ENCODE measurements around the gene MACROD2. TPM values are rescaled to one million over a fixed set of nuclear protein-coding genes. Genes with fewer than 3 reads are reported as not detected.

MACROD2 gene
- total RNA-seq, 1 experiment from 2014 or later, result 1.6 TPM

GRCh38 chr20:14431568-14431967, 436.3 kb downstream of the MACROD2 start:
- no peak overlapping the region for H2BK5ac ChIP-seq (ENCODE audit: insufficient read length, low read length)
- no peak overlapping the region for H3T11ph ChIP-seq (ENCODE audit: low read length)
- H2BK12ac ChIP-seq (ENCODE audit: insufficient read length, low read depth, low read length), result no peak overlapping the region
- DNase-seq, result no peak
- H3K4ac ChIP-seq (ENCODE audit: low read depth, low read length), result no peak overlapping the region
- H3K4me1 ChIP-seq (ENCODE audit: insufficient read depth, low read length), result no peaks in the 10 kb centered on the region
- Mint-ChIP-seq H3K27me3 (ENCODE audit: low read depth) (no peaks in the 10 kb centered on the region), H3K4me3 (no peak overlapping the region), H3K36me3 (ENCODE audit: insufficient read depth in 1 of 3, low read depth in 3 of 3) (no peaks in the 10 kb centered on the region), H3K27ac (no peak overlapping the region), H3K4me1 (no peaks in the 10 kb centered on the region), H3K9me3 (no peaks in the 10 kb centered on the region)
- WGBS (ENCODE audit: extremely low coverage, insufficient read length, low lambda C conversion rate), result no CpG with 5 or more reads among the region's 2 CpGs
- no peaks in the 10 kb centered on the region for H3K79me2 ChIP-seq (ENCODE audit: insufficient read depth, low read length)
- no peak overlapping the region for H3K18ac ChIP-seq (ENCODE audit: insufficient read length, low read depth, low read length)
- H3K27me3 ChIP-seq (ENCODE audit: insufficient read depth, low read length), result no peaks in the 10 kb centered on the region
- no peak overlapping the region for H3K27ac ChIP-seq (ENCODE audit: insufficient read length, low read depth, low read length)
- H3K4me2 ChIP-seq (ENCODE audit: insufficient read depth, insufficient read length, low read length), result no peak overlapping the region
- H3K9me3 ChIP-seq (ENCODE audit: control insufficient read depth, low read depth, low read length), result no peaks in the 10 kb centered on the region
- H2AFZ ChIP-seq (ENCODE audit: low read length), result no peak overlapping the region
- no peak overlapping the region for H3K56ac ChIP-seq (ENCODE audit: insufficient read length, low read depth, low read length)
- no peak overlapping the region for H4K91ac ChIP-seq (ENCODE audit: insufficient read length, low read depth, low read length)
- no peak overlapping the region for H3K23ac ChIP-seq (ENCODE audit: insufficient read length, low read depth, low read length)
- no peaks in the 10 kb centered on the region for H3K79me1 ChIP-seq (ENCODE audit: insufficient read depth, low read depth, low read length, poor library complexity, severe bottlenecking)
- no peak overlapping the region for H4K5ac ChIP-seq (ENCODE audit: insufficient read length, low read depth, low read length)
- TF ChIP-seq, protein P1, sequence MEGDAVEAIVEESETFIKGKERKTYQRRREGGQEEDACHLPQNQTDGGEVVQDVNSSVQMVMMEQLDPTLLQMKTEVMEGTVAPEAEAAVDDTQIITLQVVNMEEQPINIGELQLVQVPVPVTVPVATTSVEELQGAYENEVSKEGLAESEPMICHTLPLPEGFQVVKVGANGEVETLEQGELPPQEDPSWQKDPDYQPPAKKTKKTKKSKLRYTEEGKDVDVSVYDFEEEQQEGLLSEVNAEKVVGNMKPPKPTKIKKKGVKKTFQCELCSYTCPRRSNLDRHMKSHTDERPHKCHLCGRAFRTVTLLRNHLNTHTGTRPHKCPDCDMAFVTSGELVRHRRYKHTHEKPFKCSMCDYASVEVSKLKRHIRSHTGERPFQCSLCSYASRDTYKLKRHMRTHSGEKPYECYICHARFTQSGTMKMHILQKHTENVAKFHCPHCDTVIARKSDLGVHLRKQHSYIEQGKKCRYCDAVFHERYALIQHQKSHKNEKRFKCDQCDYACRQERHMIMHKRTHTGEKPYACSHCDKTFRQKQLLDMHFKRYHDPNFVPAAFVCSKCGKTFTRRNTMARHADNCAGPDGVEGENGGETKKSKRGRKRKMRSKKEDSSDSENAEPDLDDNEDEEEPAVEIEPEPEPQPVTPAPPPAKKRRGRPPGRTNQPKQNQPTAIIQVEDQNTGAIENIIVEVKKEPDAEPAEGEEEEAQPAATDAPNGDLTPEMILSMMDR (conservative IDR thresholded peaks at IDR 0.05), result no peak
- H2BK120ac ChIP-seq (ENCODE audit: low read depth, low read length, poor library complexity, severe bottlenecking), result no peak overlapping the region
- H4K8ac ChIP-seq (replicated peaks; ENCODE audit: insufficient read length, low read depth, low read length), result no peak overlapping the region
- no peak overlapping the region for H2BK15ac ChIP-seq (ENCODE audit: low read depth, low read length)
- no peak overlapping the region for H2BK20ac ChIP-seq (ENCODE audit: low read depth, low read length, poor library complexity, severe bottlenecking)
- no peak overlapping the region for H2AK5ac ChIP-seq (ENCODE audit: insufficient read length, low read length)
- H3K9ac ChIP-seq (ENCODE audit: extremely low read depth, insufficient read length, low read length), result no peak overlapping the region
- no peak overlapping the region for H3K14ac ChIP-seq (ENCODE audit: insufficient read depth, low read length)
- no peaks in the 10 kb centered on the region for H4K20me1 ChIP-seq (ENCODE audit: control insufficient read depth, insufficient read depth, insufficient read length)
- no peaks in the 10 kb centered on the region for H3K23me2 ChIP-seq (ENCODE audit: insufficient read length, low read depth, low read length, poor library complexity, severe bottlenecking)

Measured in H9 (cell line).